Epithelial cell of esophagus (primary cell): ENCODE data around the gene NDE1.

Experiments
- DNase-seq: peaks from one replicate; pipeline ENCODE4 v3.0.0; 2010; ENCODE audit warnings: low read depth
- H3K4me3 ChIP-seq: 2 replicates; pipeline ENCODE4 v1.5.1; 2011; ENCODE audit warnings: mild to moderate bottlenecking, low read length, control low read depth
- TF ChIP-seq, protein P1 (sequence below): IDR thresholded peaks from 2 replicates; pipeline ENCODE4 v1.5.1; 2011; ENCODE audit warnings: low read depth, mild to moderate bottlenecking, low read length, control low read depth, inconsistent platforms; ENCODE audit not compliant: insufficient read depth; ENCODE audit errors: missing control alignments

NDE1 gene

DNA sequence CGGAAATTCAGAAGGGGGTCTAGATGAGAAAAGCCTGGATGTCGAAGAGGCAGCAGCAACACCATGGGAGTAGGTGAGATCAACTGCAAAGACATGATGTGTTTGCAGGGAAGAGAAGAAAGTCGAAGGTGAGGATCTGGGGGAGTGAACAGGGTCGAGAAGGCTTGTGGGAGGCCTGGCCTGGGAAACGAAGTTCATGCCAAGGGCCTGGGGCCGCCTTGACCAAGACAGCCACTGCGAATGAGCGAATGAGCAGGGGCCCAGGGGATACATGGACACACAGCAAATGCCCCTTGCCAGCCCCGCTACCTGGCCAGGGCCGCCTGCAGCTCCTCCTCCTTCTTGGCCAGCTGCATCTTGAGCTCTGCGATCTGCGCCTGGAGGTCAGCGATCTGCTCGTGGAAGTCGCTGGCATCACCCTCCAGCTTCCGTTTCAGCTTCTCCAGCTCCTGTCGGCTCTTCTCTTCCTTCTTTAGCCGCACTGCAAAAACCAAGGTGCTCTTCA, 87.1 kb downstream of the NDE1 start:
- H3K4me3 ChIP-seq: no peak overlapping the region
- DNase-seq: no peak
- TF ChIP-seq, protein P1, sequence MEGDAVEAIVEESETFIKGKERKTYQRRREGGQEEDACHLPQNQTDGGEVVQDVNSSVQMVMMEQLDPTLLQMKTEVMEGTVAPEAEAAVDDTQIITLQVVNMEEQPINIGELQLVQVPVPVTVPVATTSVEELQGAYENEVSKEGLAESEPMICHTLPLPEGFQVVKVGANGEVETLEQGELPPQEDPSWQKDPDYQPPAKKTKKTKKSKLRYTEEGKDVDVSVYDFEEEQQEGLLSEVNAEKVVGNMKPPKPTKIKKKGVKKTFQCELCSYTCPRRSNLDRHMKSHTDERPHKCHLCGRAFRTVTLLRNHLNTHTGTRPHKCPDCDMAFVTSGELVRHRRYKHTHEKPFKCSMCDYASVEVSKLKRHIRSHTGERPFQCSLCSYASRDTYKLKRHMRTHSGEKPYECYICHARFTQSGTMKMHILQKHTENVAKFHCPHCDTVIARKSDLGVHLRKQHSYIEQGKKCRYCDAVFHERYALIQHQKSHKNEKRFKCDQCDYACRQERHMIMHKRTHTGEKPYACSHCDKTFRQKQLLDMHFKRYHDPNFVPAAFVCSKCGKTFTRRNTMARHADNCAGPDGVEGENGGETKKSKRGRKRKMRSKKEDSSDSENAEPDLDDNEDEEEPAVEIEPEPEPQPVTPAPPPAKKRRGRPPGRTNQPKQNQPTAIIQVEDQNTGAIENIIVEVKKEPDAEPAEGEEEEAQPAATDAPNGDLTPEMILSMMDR: no peak

DNA sequence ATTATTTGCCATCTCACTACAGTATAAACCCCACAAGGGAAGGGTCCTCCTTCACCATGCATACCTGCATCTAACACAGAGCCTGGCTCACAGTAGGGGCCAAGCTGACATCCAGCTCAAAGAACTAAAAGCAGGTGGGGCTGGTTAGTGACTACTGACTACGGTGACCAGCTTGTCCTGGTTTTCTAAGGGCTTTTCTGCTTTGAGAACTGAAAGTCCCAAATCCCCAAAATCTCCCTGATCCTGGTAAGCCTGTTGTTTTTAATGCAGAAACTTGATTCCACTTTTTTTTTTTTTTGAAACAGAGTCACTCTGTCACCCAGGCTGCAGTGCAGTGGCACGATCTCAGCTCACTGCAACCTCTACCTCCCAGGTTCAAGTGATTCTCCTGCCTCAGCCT, 89.4 kb downstream of the NDE1 start:
- DNase-seq: no peak
- TF ChIP-seq, protein P1: no peak
- no peak overlapping the region for H3K4me3 ChIP-seq

DNA sequence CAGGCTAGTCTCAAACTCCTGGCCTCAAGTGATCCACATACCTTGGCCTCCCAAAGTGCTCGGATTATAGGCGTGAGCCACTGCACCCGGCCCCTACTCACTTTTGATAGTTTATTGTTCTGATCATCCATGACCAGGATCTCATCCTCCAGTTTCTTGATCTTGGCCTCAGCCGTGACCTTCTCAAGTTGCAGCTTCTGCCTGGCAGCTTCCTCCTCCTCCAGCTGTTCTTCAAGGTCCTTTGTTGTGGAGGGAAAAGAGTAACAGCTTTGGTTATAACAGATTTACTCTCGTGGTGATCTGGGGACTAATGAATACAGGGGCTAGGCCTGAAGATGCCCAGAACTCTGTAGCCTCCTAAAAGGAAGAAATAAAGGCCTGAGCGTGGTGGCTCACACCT, 89.9 kb downstream of the NDE1 start:
- TF ChIP-seq, protein P1: no peak
- no peak for DNase-seq
- H3K4me3 ChIP-seq: no peak overlapping the region

DNA sequence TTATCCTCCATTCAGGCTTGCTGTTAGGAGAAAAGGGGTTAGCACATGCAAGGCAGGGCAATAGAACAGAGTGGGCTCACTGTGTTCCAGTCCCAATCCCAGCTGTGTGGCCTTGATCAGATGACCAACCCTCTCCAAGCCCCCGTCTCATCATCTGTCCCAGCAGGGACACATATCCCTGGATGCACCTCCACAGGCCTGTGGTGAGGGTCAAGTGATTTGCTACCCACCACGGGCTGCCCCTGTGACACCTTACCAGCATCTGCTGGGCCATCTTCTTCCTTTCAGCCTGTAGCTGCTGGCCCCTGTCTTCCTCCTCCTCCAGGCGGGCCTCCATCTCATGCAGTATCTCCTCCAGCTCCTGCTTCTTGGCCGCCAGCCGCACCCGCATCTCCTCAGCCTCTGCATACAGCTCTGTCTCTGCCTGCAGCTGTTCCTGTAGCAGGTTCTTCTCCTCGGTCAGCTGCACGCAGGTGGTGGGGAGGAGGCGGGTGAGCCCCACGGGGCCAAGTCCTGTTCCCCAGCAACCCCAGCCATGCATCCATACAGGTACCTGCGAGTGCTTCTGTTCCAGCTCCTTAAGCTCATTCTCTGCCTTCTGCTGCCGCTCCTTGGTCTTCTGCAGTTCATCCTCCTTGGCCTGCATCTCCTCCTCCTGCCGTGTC, 91.3 kb downstream of the NDE1 start:
- TF ChIP-seq, protein P1: no peak
- DNase-seq: no peak
- H3K4me3 ChIP-seq: no peak overlapping the region

DNA sequence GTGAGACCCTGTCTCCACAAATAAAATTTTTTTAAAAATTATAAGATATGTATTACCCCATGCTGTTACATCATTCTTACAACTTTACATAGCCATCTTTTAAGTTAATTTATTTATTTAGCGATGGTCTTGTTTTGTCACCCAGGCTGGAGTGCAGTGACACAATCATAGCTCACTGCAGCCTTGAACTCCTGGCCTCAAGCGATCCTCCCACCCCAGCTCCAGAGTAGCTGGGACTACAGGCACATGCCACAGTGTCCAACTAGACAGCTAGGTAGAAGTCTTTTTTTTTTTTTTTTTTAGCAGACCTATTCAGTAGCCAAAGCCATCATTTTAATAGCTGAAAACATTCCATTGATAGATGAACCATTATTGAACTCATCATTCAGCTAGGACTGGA, 92.7 kb downstream of the NDE1 start:
- TF ChIP-seq, protein P1: no peak
- no peak overlapping the region for H3K4me3 ChIP-seq
- no peak for DNase-seq

DNA sequence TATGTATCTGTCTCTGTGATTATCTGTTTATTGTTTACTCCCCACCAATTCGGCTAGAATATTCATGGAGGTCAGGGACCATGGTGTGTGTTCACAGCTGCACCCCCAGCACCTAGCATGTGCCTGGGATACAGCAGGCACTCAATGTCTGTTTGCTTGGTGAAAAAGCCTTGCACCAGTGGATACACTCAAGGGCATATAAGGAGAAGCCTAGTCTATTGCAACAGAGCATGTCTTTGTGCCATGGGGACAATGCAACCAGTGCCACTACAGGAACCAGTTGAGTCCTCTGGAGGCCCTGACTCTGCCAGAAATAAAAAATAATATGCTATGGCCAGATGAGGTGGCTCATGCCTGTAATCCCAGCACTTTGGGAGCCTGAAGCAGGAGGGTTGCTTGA, 93.6 kb downstream of the NDE1 start:
- TF ChIP-seq, protein P1: no peak
- H3K4me3 ChIP-seq: no peak overlapping the region
- DNase-seq: no peak

DNA sequence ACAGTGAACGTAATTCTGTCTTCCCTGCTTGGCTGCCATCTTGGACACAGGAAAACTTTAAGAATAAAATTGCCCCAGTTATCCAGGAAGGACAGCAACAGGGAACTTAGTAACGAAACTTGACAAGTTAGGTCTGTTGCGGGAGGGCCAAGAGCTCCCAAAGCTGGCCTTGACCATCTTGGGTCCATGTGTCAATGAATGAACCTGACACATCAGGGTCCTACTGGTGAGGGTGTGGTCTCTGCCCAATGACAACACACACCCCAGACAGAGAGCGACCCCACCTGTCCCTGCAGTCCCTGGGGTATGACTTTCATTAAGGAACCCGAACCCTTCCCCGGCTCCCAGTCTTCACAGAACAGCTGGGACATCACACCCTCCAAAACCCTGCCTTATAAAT, 96.3 kb downstream of the NDE1 start:
- H3K4me3 ChIP-seq: no peak overlapping the region
- no peak for DNase-seq
- TF ChIP-seq, protein P1: no peak
